Measurements from ENCODE around the gene SUPV3L1.

The SUPV3L1 gene

DNA sequence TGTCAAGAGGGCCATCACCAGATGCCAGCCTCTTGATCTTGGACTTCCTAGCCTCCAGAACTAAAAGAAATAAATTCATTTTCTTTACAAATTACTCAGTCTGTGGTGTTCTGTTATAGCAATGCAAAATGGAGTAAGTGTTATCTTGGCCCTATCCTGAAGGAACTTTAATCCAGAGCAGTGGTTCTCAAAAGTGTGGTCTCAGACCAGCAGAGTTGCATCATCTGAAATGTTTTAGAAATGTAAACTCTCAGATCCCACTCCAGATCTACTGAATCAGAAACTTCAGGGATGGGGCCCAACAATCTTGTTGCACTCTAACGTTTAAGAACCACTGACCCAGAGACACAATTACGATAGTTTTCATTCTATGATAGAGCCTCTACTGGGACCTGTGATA lies 3.2 kb upstream of the SUPV3L1 start:
- H3K4me3 ChIP-seq (ENCODE audit: low read length): no peak overlapping the region
- TF ChIP-seq, protein P1, sequence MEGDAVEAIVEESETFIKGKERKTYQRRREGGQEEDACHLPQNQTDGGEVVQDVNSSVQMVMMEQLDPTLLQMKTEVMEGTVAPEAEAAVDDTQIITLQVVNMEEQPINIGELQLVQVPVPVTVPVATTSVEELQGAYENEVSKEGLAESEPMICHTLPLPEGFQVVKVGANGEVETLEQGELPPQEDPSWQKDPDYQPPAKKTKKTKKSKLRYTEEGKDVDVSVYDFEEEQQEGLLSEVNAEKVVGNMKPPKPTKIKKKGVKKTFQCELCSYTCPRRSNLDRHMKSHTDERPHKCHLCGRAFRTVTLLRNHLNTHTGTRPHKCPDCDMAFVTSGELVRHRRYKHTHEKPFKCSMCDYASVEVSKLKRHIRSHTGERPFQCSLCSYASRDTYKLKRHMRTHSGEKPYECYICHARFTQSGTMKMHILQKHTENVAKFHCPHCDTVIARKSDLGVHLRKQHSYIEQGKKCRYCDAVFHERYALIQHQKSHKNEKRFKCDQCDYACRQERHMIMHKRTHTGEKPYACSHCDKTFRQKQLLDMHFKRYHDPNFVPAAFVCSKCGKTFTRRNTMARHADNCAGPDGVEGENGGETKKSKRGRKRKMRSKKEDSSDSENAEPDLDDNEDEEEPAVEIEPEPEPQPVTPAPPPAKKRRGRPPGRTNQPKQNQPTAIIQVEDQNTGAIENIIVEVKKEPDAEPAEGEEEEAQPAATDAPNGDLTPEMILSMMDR (conservative IDR thresholded peaks at IDR 0.05; ENCODE audit: low read length): no peak
- DNase-seq (ENCODE audit: low read depth): no peak

DNA sequence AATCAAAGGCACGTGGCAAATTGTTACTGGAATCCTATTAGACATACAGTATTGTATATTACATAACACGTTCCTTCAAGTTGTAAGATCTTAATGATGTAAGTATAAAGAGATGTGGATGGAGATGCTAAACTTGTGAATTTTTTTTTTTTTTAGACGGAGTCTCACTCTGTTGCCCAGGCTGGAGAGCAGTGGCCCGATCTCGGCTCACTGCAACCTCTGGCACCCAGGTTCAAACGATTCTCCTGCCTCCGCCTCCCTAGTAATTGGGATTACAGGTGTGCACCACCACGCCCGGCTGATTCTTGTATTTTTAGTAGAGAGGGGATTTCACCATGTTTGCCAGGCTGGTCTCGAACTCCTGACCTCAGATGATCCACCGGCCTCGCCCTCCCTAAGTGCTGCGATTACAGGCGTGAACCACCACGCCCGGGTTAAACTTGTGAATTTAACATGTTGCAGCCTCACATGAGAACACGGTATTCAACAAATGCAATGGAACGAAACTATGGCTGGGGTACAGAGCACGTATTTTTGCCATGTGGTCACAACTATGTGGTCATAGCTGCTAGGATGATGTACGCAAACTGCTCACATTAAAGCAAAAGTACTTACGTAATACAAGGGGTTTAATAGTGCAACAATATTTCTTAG lies 818 bp upstream of the SUPV3L1 start:
- peak; percentile 54 for DNase-seq (ENCODE audit: low read depth)
- TF ChIP-seq, protein P1 (conservative IDR thresholded peaks at IDR 0.05; ENCODE audit: low read length): no peak
- peak overlapping the region; percentile 99 for H3K4me3 ChIP-seq (ENCODE audit: low read length)

GRCh38 chr10:69180525-69181204 lies 631 bp downstream of the SUPV3L1 start:
- DNase-seq (ENCODE audit: low read depth): peak; percentile 25
- peak overlapping the region; percentile 99 for H3K4me3 ChIP-seq (ENCODE audit: low read length)
- TF ChIP-seq, protein P1 (conservative IDR thresholded peaks at IDR 0.05; ENCODE audit: low read length): no peak

GRCh38 chr10:69181433-69181832 lies 1.4 kb downstream of the SUPV3L1 start:
- H3K4me3 ChIP-seq (ENCODE audit: low read length): peak overlapping the region; percentile 99
- DNase-seq (ENCODE audit: low read depth): no peak
- TF ChIP-seq, protein P1 (conservative IDR thresholded peaks at IDR 0.05; ENCODE audit: low read length): no peak

GRCh38 chr10:69182005-69182404 lies 2.0 kb downstream of the SUPV3L1 start:
- TF ChIP-seq, protein P1 (conservative IDR thresholded peaks at IDR 0.05; ENCODE audit: low read length): no peak
- no peak for DNase-seq (ENCODE audit: low read depth)
- no peak overlapping the region for H3K4me3 ChIP-seq (ENCODE audit: low read length)

DNA sequence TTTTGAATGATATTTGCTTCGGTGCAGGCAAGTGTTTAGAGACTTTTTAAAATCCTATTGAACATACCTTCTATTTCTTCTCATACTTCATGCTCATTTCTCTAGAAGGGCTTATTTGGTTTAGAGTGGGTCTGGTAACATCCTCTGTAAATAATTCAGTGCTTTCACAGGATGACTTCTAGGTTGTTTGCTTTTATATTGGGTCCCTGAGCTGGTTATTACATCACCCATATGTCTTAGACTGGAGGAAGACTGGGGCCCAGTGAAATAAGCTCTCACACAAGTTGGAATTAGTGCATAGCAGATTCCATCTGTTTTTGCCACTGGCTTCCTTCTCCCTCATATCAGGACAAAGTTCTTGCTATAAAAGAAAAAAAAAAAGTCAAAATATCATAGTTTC lies 6.5 kb downstream of the SUPV3L1 start:
- DNase-seq (ENCODE audit: low read depth): no peak
- no peak overlapping the region for H3K4me3 ChIP-seq (ENCODE audit: low read length)
- TF ChIP-seq, protein P1 (conservative IDR thresholded peaks at IDR 0.05; ENCODE audit: low read length): no peak

DNA sequence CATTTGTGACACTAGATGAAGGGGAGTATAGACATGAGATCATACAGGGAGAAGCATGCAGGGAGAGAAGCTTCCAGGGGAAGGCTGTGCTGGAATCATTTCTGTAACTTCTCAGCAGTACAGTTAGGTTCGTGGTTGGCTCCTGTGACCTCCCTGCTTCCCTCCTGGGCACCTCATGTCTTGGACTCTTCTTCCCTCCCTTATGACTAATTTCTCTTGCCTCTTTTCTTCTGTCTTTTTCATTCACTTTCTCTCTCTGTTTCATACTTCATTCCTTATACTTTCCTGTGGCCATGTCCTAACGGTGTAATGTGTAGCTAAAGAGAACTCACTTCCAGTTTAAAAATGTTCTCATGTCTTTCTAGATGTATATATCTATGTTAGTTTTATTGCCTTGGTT lies 21.0 kb downstream of the SUPV3L1 start:
- TF ChIP-seq, protein P1 (conservative IDR thresholded peaks at IDR 0.05; ENCODE audit: low read length): no peak
- H3K4me3 ChIP-seq (ENCODE audit: low read length): no peak overlapping the region
- no peak for DNase-seq (ENCODE audit: low read depth)

All from AG10803 (cell line).